Activated CD8-positive, alpha-beta T cell treated with anti-CD3 and anti-CD28 coated beads for 36 hours (primary cell): ENCODE measurements around the gene ZNF710. TPM values are rescaled to one million over a fixed set of nuclear protein-coding genes. Genes with fewer than 3 reads are reported as not detected.
A peak's percentile ranks its signal among the peaks of the same experiment; 100 is the strongest.
"Not testable (repeated sequence)": the region's sequence is repeated elsewhere in the genome, so short reads cannot be mapped to it uniquely, and the experiment has no call there.

Experiments used
- ATAC-seq: fragments of 200-7000 bp; cut with Tn5 transposase; one replicate; pipeline ENCODE4 v1.10.0; 2021; ENCODE audit warnings: mild to moderate bottlenecking, moderate library complexity
- CTCF ChIA-PET: fragments of 350-600 bp; sonication (Branson Sonifier 250); formaldehyde crosslinking; loops from one replicate; lab custom pipeline; 2021; ENCODE audit warnings: antibody characterized with exemption; lab: Charles Lee
- POLR2A ChIA-PET: fragments of 350-600 bp; sonication (Branson Sonifier 250); formaldehyde crosslinking; loops from one replicate; lab custom pipeline; 2021; ENCODE audit warnings: antibody characterized with exemption; lab: Charles Lee
- DNase-seq: peaks from one replicate; pipeline ENCODE4 v3.0.0-alpha.2; 2020
- H3K27ac Mint-ChIP-seq: one replicate; pipeline ENCODE4 v1.8.0; 2021; ENCODE audit warnings: mild to moderate bottlenecking, mixed read lengths
- H3K27me3 Mint-ChIP-seq: one replicate; pipeline ENCODE4 v1.8.0; 2021; ENCODE audit warnings: mixed read lengths
- H3K36me3 Mint-ChIP-seq: one replicate; pipeline ENCODE4 v1.8.0; 2021; ENCODE audit warnings: low read depth, mixed read lengths
- H3K4me1 Mint-ChIP-seq: one replicate; pipeline ENCODE4 v1.8.0; 2021; ENCODE audit warnings: low read depth, mixed read lengths
- H3K4me3 Mint-ChIP-seq: one replicate; pipeline ENCODE4 v1.8.0; 2021; ENCODE audit warnings: mild to moderate bottlenecking, moderate library complexity, mixed read lengths
- H3K9me3 Mint-ChIP-seq: one replicate; pipeline ENCODE4 v1.8.0; 2021; ENCODE audit warnings: mixed read lengths
- intact Hi-C: fragments of 100-400 bp; cut with micrococcal nuclease; formaldehyde crosslinking; loops from one replicate; pipeline ENCODE4 v1.10.0; 2022
- total RNA-seq, 2 experiments: library from RNA; stranded (reverse); gene quantifications; one replicate each; pipeline ENCODE4 v1.2.3, GENCODE V29; 2021
- TF ChIP-seq, protein P1 (sequence below): fragments of 200-600 bp; IDR thresholded peaks from one replicate; pipeline ENCODE4 v1.8.0; 2022; ENCODE audit warnings: antibody characterized with exemption, mild to moderate bottlenecking

The ZNF710 gene, protein sequence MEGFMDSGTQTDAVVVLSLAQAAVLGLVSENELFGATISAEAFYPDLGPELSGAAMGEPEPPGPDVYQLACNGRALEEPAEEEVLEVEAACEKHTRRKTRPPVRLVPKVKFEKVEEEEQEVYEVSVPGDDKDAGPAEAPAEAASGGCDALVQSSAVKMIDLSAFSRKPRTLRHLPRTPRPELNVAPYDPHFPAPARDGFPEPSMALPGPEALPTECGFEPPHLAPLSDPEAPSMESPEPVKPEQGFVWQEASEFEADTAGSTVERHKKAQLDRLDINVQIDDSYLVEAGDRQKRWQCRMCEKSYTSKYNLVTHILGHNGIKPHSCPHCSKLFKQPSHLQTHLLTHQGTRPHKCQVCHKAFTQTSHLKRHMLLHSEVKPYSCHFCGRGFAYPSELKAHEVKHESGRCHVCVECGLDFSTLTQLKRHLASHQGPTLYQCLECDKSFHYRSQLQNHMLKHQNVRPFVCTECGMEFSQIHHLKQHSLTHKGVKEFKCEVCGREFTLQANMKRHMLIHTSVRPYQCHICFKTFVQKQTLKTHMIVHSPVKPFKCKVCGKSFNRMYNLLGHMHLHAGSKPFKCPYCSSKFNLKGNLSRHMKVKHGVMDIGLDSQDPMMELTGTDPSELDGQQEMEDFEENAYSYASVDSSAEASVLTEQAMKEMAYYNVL
- total RNA-seq: 10 to 100 TPM; 15.2 to 17.2 TPM

DNA sequence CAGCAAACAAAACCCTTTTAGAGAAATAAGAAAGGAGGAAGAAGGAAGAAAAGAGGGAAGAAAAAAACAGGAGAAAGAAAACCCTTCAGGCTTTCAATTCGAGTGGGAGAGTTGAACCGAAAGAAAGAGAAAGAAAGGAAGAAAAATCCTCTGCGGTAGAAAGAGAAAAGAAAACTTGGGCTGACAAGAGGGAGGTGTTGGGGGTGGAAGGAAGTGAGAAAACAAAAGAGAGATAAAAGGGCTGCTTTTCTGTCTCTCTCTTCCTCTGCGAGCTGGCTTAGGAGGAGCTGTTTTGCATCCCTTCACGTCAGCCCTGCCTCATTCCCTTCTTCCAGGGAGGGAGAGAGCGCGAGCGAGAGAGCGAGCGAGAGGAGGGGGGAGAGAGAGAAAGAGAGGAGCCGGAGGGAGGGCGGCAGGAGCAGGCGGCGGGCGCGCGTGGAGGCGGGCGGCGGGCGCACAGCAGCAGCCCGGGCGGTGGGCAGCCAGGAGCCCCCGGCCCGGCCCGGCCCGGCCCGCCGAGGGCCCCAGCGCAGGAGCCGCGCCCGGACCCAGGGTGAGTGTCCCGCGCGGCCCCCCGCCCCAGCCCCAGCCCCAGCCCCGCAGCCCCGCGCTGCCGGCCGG is at the start of gene ZNF710:
Gene ZNF710 (plus strand): TSS at position 263 of the 621 bp plus-strand sequence. CDS start 65,814 bp downstream, outside the sequence.
- ChIA-PET CTCF (interaction anchor here (1.1 to 1.3 kb wide), 2 partner anchors 32 to 103 kb away, joined by 3 read pairs; no protein-coding TSS in a partner anchor), POLR2A (interaction anchor here (1.9 kb wide), 2 partner anchors 61 to 67 kb away, joined by 4 to 5 read pairs; no protein-coding TSS in a partner anchor)
- Mint-ChIP-seq H3K4me3 (peak within 1 kb of the TSS; percentile 95), H3K4me1 (peaks cover 48% of the 10 kb centered on the region), H3K27ac (peak within 1 kb of the TSS; percentile 98), H3K27me3 (no peaks in the 10 kb centered on the region), H3K36me3 (peaks cover 4% of the 10 kb centered on the region), H3K9me3 (no peaks in the 10 kb centered on the region)
- intact Hi-C loops: loop anchor here (10.0 kb wide), 2 partner anchors 64 to 106 kb away; partner anchors contain the start of gene AP3S2
- ATAC-seq (peak; percentile 24), DNase-seq (peak; percentile 47)
- TF ChIP-seq, protein P1, sequence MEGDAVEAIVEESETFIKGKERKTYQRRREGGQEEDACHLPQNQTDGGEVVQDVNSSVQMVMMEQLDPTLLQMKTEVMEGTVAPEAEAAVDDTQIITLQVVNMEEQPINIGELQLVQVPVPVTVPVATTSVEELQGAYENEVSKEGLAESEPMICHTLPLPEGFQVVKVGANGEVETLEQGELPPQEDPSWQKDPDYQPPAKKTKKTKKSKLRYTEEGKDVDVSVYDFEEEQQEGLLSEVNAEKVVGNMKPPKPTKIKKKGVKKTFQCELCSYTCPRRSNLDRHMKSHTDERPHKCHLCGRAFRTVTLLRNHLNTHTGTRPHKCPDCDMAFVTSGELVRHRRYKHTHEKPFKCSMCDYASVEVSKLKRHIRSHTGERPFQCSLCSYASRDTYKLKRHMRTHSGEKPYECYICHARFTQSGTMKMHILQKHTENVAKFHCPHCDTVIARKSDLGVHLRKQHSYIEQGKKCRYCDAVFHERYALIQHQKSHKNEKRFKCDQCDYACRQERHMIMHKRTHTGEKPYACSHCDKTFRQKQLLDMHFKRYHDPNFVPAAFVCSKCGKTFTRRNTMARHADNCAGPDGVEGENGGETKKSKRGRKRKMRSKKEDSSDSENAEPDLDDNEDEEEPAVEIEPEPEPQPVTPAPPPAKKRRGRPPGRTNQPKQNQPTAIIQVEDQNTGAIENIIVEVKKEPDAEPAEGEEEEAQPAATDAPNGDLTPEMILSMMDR: no peak

DNA sequence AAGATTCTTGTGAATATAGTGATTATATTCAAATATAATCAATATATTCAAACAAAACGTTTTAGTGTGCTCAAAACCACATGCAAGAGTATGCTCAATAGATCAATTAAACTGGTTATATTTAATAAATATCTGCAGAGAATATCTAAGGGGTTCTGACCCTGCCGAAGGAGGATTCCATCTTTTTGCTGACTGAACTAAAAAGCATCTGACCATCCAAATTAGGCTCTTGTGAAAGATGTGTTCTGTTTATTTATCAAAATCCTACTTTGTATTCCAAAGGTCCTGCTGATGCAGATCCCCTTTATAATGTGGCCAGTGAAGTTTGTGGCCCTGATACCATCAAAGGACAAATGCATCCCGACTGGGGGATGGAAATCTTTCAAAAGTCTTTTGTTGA is 46.6 kb upstream of the ZNF710 start:
- ATAC-seq (no peak), DNase-seq (no peak)
- TF ChIP-seq, protein P1: no peak
- intact Hi-C loops: no loop called here
- Mint-ChIP-seq H3K4me3 (no peak overlapping the region), H3K27me3 (no peaks in the 10 kb centered on the region), H3K4me1 (no peaks in the 10 kb centered on the region), H3K27ac (no peak overlapping the region), H3K36me3 (no peaks in the 10 kb centered on the region), H3K9me3 (peaks cover 4% of the 10 kb centered on the region)
- CTCF ChIA-PET: no interaction called here
- POLR2A ChIA-PET: no interaction called here

DNA sequence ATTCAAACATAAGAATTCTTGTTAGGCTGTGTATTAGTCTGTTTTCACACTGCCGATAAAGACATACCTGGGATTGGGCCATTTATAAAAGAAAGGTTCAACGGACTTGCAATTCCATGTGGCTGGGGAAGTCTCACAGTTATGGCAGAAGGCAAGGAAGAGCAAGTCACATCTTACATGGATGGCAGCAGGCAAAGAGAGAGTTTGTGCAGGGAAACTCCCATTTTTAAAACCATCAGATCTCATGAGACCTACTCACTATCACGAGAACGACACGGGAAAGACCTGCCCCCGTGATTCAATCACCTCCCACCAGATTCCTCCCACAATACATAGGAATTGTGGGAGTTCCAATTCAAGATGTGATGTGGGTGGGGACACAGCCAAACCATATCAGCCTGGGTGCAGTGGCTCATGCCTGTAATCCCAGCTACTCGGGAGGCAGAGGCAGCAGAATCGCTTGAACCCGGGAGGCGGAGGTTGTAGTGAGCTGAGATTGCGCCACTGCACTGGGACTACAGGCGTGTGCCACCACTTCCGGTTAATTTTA is 45.6 kb upstream of the ZNF710 start:
- POLR2A ChIA-PET, H3K27ac Mint-ChIP-seq, H3K27me3 Mint-ChIP-seq, DNase-seq, H3K4me1 Mint-ChIP-seq, CTCF ChIA-PET, H3K9me3 Mint-ChIP-seq, H3K4me3 Mint-ChIP-seq, H3K36me3 Mint-ChIP-seq, ATAC-seq, intact Hi-C loops: not testable (repeated sequence)

DNA sequence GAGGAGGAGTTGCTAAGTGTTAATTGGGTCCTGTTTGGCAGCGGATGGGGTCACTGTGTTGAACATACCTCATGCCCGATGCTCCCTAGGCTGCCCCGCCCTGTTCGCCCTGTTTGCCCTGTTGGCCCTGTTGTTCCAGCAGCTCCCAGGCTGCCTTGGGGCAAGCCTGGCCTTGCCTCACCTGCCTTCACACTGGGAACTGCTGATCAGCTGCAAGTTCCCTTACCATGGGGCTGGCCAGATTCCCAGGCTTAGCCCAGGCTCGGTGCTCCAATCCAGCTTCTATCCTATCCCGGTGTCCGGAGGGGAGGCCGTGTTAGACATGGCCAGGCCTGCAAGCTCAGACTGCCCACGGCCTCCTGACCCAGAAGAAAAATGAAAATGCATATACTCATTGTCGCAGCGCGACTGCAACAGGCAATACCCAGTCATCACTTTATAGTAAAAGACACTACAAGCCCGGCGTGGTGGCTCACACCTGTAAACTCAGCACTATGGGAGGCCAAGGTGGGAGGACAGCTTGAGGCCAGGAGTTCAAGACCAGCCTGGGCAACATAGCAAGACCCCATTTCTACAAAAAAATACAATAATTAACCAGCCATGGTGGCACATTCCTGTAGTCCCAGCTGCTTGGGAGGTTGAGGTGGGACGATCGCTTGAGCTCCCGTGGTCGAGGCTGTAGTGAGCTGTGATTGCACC is 42.9 kb upstream of the ZNF710 start:
- ChIA-PET POLR2A (no interaction called here), CTCF (no interaction called here)

More for the DNA sequence above, 42.9 kb upstream of the ZNF710 start:
- H3K36me3 Mint-ChIP-seq: no peaks in the 10 kb centered on the region
- no peak overlapping the region for H3K27ac Mint-ChIP-seq
- H3K4me3 Mint-ChIP-seq: no peak overlapping the region
- intact Hi-C loops: no loop called here
- peaks cover 4% of the 10 kb centered on the region for H3K9me3 Mint-ChIP-seq
- TF ChIP-seq, protein P1: no peak
- no peaks in the 10 kb centered on the region for H3K4me1 Mint-ChIP-seq
- DNase-seq: no peak
- no peak for ATAC-seq
- no peaks in the 10 kb centered on the region for H3K27me3 Mint-ChIP-seq
